Astrocyte of the spinal cord (primary cell): ENCODE data around the gene EIF3L.

Experiments
- DNase-seq: peaks from one replicate; pipeline ENCODE4 v3.0.0; 2011; ENCODE audit warnings: low read depth, low spot score
- H3K4me3 ChIP-seq: 2 replicates; pipeline ENCODE4 v1.5.1; 2011; ENCODE audit warnings: low read depth, mild to moderate bottlenecking, low read length, moderate library complexity
- CTCF ChIP-seq: IDR thresholded peaks from 2 replicates; pipeline ENCODE4 v1.5.1; 2012; ENCODE audit warnings: low read depth, mild to moderate bottlenecking, low read length, inconsistent platforms
- in situ Hi-C: cut with HindIII; loops from 2 replicates; pipeline ENCODE4 v1.10.0; 2017; ENCODE audit warnings: low sequenced_read_pairs

EIF3L gene

DNA sequence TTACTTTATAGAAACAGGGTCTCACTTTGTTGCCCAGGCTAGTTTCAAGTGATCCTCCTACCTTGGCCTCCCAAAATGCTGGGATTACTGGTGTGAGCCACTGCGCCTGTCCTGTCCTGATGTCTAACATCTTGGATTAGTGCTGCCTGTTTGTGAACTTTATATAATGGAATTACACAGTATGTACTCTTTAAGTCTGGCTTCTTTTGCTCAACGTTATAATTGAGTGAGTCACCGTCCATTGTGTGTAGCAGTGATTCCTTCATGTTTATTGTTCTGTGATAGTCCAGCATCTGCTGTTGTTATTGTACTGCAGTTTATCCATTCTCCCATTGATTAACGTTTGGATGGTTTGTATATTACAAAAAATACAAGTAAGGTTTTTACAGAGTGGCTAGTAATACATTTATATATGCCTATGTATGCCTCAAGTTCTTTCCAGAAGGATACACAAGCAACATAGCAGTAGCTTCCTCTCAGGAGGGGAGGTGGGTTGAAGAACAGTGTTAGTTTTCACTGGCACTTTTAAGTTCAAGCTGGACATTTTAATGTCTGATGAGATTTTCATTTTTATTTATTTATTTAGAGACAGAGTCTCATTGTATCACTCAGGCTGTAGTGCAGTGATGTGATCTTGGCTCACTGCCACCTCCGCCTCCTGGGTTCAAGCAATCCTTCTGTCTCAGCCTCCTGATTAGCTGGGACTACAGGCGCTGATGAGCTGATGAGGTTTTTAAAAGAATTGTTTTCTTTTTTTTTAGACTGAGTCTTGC is 31.6 kb downstream of the EIF3L start:
- peak; percentile 69 for DNase-seq
- TF ChIP-seq CTCF = no peak
- in situ Hi-C loops = no loop called here
- no peak overlapping the region for H3K4me3 ChIP-seq

DNA sequence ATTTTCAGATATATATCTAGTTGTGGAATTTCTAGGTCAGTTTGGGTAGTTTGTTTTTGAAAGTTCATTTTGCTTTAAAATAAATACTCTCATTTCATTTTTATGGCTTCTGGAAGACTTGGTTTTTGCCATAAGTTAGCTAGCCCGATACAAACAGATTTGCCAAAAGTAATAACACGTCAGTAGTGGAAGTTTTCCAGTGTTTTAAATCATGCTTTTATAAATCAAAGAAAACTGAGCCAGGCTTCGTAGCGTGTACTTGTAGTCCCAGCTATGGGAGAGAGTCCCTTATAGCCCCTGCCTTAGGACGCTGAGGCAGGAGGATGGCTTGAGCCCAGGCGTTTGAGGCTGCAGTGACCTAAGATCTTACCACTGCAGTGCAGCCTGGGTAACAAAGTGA is 35.2 kb downstream of the EIF3L start:
- in situ Hi-C loops = no loop called here
- TF ChIP-seq CTCF = no peak

GRCh38 chr22:37887584-37888378 is 38.6 kb downstream of the EIF3L start:
- TF ChIP-seq CTCF = peak; percentile 75
- in situ Hi-C loops = no loop called here
- DNase-seq = peak; percentile 84
- H3K4me3 ChIP-seq = no peak overlapping the region

More for the DNA sequence above, 35.2 kb downstream of the EIF3L start:
- no peak overlapping the region for H3K4me3 ChIP-seq
- DNase-seq = no peak

GRCh38 chr22:37891926-37892325 is 42.7 kb downstream of the EIF3L start:
- no peak for DNase-seq
- in situ Hi-C loops = no loop called here
- H3K4me3 ChIP-seq = no peak overlapping the region
- no peak for TF ChIP-seq CTCF

DNA sequence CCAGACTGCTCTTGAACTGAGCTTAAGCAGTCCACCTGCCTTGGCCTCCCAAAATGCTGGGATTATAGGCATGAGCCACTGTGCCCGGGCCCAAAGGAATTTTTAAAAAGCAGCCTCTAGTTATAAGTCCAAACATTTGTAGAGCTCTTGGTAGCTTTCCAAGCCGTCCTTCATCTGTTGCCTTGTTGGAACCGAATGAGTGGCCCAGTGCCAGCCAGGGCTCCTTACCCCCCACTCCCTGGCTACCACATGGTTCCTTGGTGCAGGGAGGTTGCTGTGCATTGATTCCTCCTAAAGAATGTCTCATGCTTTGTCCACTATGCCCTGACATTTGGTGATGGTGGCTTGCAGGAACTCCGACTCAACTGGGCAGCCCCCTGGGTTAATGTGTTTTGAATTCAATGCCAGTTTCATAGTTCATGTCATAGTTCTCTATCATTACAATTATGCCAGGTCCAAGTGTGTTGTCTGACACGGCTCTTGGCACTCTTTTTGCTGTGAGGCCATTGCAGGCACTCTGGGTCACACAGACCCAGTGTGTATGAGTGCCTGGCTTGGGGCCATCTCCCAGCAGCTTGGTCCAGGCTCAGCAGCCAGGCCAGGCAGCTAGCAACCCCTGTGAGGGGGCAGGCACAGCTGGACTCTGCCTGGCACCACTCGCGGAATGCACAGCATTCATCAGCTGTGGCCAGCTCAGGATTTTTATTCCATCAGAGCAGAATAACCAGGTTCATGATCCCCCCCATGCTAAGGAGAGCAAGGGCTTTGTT is 43.5 kb downstream of the EIF3L start:
- no peak for DNase-seq
- in situ Hi-C loops = no loop called here
- no peak for TF ChIP-seq CTCF
- no peak overlapping the region for H3K4me3 ChIP-seq

DNA sequence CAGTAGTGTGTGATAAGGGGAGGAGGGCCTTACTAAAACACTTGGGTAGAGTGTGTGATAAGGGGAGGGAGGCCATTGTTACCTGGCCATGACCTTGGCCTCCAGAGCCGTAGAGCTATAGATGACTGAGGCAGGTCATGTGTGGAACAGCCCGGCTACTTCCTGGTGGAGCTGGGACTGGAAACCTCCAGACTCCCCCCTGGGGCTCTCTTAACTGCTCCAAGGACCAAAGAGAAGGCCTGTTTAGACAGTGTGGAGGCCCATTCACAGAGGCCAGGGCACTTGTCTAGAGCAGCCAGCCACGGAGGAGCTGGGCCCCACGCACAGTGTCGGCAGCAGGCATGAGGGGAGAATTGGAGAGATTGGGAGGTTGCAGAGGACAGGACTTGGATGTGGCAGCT is 44.4 kb downstream of the EIF3L start:
- H3K4me3 ChIP-seq = no peak overlapping the region
- in situ Hi-C loops = no loop called here
- TF ChIP-seq CTCF = no peak
- no peak for DNase-seq
